GM21360 (cell line): ENCODE data around the gene MBD6.

ENCODE experiments used
- ATAC-seq: cut with Tn5 transposase; IDR thresholded peaks from one replicate; pipeline ENCODE4 v1.9.1; 2021; ENCODE audit warnings: mild to moderate bottlenecking, moderate library complexity; ENCODE audit not compliant: unreplicated experiment

Gene MBD6, protein sequence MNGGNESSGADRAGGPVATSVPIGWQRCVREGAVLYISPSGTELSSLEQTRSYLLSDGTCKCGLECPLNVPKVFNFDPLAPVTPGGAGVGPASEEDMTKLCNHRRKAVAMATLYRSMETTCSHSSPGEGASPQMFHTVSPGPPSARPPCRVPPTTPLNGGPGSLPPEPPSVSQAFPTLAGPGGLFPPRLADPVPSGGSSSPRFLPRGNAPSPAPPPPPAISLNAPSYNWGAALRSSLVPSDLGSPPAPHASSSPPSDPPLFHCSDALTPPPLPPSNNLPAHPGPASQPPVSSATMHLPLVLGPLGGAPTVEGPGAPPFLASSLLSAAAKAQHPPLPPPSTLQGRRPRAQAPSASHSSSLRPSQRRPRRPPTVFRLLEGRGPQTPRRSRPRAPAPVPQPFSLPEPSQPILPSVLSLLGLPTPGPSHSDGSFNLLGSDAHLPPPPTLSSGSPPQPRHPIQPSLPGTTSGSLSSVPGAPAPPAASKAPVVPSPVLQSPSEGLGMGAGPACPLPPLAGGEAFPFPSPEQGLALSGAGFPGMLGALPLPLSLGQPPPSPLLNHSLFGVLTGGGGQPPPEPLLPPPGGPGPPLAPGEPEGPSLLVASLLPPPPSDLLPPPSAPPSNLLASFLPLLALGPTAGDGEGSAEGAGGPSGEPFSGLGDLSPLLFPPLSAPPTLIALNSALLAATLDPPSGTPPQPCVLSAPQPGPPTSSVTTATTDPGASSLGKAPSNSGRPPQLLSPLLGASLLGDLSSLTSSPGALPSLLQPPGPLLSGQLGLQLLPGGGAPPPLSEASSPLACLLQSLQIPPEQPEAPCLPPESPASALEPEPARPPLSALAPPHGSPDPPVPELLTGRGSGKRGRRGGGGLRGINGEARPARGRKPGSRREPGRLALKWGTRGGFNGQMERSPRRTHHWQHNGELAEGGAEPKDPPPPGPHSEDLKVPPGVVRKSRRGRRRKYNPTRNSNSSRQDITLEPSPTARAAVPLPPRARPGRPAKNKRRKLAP

DNA sequence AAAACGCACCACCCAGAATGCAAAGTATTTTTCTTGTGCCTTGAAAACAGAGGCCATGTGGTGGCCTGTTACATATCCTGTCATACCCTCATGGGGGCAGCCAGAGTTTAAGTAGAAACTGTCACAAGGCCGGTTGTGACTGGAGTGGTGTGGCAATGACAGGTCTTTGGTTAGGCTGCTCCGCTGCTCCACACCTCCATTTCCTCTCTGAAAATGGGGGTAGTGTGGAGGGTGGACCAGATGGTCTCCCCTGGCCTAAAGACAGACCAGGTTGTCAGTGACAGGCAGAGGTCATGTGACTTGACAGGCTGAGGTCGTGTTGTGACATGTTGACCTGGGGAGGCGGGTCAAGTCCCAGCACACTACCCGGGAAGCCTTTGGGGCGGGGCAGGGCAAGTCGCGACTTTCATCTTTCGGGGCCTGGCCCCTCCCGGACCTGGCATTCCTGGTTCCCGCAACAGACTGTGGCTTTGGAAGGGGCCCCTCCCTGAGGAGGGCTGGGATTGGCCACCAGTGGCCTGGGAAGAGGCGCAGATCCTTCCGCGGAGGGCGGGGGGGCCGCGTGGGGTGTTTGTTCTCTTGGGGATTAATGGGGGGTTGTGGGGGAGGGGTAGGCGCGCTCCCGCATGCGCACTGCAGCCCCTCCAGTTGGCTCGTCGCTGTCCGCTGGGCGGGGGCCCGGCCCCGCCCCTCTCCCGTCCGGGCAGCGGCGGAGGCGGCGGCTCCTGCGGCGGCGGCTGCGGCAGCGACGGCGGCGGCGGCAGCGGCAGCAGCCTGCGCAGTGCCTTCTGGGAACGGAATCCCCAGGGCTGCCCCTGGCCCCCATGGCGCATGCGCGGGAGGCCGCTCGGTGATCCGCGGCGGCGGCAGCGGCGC is at the start of gene MBD6:
Gene MBD6 (plus strand): TSS at position 814 of the 876 bp plus-strand sequence. CDS start 1,480 bp downstream, outside the sequence.
- ATAC-seq = peak; percentile 28

DNA sequence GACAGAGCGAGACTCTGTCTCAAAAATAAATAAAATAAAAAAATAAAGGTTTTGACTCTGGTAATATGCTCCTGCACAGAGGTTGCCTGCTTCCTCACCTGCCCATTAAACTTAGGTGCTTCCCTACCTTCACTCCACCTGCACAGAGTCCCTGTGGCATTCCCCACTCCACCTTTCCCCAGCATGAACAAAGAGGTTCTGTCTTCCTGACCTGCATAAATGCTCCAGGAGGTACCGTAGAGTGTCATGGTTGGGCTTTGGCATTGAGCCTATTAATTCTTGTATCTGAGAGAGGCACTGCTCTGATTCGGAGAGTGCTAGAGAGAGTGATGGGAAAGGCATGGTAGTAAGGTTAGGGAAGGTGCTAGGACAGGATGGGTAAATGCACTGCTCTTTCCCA is 49.2 kb upstream of the MBD6 start:
- no peak for ATAC-seq

DNA sequence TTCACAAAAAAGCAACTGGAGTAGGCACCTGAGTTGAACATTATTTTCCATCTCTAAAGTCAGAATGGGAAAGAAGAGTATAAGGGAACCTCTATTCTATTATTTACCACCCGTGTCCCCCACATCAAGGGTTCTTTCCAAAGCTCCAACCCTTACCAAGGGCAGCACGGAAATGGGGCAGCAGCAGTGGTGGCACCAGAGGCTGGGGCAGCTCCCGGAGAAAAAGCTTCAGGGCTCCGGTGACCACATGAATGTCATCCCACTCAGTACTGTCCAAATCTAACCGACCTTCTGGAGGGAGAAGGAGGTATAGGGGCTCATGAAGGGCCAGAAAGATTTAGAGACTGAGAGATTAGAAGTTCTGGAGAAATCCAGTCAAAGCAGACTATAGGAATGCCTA is 48.7 kb upstream of the MBD6 start:
- ATAC-seq = no peak

DNA sequence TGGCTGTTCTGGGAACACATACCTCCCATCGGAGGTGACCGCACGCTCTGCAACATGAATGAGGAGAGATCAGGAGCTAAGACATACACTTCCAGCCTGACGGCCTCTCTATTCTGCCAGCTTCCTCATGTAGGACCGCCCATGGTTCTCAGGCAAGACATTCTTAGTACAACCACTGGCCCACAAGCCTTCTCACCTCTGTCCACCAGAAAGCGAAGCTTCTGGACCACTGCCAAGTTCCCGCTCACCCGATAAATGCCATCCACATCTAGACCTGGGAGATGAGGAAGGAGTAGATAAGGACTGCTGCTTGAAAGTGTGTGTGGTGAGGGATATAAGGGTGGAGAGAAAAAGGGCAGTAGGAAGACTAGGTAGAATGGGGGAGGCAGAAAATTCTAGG is 48.2 kb upstream of the MBD6 start:
- no peak for ATAC-seq

DNA sequence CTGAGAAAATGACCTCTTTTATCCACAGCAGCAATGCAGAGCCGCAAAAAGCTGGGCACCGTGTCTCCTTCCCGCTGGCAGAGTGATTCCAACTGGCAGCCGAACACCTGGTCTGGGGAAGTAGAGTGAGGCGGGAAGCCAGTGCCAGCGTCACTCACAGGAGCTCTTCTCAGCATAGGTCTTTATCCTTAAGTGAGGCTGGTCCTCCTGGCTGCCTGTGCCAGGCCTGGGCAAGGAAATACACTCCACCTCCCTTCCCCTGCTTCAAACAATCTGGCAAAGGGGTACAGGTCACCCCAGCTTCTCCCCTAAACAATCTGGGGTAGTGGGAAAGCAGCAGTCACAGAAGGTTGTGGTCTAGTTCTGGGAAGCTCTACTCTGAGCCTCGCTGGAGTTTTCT is 47.8 kb upstream of the MBD6 start:
- ATAC-seq = no peak

DNA sequence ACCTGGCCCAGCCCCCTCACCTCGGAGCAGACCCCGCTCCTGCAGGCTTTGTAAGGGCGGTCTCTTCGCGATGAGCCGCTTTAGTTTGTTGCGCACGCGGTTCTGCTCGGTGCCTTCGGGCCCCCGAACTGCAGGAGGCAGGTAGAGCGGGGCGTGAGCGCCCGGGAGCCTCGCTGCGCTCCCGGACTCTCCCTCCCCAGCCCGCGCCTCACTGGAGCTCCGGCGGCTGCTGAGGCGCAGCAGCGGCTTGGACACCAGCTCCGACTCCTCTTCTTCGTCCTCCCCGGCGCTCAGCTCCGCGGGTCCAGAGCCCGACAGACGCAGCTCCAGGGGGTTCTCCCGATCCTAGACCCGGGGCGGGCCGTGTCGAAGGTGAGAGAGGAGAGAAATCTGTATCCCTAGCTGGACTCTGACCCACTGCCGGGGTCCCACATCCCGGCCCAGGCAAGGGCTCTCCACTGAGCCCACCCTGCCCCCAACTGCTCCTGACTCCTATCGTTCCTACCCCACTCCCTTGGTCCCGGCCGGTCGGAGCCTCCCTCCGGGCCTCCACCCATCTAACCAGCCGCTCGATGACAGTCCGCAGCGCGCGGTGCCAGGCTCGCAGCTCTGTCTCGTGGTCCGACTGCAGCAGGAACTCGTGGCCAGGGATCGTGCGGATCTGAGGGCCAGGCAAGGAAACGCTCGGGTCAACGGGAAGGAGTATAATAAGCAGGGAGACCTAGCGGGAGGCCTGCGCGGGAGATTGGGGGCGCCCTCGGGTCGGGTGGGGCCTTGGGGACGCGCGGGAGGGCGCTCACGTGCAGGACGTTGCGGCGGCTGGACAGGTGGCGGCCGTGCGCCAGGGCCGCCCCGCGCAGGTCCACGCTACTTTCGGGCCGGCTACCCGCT is 47.1 kb upstream of the MBD6 start:
- ATAC-seq = peak; percentile 6

DNA sequence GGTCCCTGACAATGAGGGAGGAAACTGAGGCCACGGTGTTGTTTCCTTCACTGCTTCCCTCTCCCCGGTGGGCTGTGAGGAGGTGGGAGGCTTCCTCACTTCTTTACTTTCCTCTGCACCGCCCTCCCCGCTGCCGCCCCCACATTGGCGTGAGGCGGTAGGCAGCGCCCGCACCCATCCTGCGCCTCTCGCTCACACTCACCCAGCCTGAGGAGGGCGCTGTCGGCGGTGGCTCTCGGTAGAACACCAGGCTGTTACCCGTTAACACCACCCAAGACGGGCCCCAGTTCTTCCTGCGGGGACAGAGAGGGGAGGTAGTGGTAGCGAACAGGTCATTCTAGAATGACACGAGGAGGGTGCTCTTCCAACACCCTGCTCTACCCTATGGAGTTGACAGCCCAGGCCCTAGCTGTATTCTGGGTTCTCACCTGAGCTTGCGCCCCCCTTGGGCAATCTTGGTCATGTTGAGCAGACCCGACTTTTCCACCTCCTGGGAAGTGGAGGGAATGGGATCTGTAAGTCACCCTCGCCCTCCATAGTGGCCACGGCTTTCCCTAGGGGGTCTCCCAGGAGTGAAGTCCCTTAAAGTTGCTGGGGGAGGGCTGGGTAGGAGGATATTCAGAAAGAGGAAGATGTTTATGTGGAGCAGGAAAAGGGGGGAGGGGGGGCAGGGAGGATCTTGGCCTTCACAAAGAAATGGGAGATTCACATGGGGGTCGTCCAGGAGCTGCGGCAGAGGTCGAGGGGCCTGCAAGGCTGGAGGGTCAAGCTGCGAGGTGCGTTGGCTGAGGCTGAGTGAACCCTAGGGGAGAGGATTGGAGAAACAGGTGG is 46.2 kb upstream of the MBD6 start:
- peak; percentile 58 for ATAC-seq

DNA sequence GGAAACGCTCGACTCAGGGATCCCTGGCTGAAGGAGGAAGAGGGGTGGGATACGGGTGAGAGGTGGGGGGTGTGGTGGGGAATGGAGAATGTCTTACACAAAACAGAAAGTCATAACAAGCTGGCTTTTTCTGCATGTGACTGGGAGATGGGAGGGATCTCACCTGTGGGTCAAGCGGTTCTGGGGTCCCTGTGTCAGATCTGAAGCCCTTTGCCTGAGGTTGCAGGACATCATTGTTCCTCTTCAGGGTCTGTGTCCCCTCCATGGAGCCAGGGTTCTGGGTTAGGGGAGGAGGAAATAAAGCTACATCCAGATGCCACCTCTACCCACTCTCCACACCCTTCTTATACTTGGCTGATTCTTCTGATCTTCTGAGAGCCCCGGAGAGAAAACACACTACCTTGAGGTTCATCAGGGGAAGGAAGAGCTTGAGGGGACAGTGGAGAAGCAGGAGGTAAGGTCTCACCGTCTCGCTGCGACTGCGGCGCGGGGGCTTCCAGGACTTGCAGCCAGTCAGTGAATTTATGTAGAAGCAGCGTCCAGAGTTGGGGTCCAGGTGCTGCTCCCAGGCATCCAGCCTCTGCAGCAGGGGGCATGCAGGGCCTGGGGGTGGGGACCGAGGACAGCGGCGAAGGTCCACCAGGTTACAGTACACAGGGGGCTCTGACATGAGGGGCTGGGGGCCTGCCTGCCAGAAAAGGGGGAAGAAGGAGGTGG is 45.5 kb upstream of the MBD6 start:
- no peak for ATAC-seq

DNA sequence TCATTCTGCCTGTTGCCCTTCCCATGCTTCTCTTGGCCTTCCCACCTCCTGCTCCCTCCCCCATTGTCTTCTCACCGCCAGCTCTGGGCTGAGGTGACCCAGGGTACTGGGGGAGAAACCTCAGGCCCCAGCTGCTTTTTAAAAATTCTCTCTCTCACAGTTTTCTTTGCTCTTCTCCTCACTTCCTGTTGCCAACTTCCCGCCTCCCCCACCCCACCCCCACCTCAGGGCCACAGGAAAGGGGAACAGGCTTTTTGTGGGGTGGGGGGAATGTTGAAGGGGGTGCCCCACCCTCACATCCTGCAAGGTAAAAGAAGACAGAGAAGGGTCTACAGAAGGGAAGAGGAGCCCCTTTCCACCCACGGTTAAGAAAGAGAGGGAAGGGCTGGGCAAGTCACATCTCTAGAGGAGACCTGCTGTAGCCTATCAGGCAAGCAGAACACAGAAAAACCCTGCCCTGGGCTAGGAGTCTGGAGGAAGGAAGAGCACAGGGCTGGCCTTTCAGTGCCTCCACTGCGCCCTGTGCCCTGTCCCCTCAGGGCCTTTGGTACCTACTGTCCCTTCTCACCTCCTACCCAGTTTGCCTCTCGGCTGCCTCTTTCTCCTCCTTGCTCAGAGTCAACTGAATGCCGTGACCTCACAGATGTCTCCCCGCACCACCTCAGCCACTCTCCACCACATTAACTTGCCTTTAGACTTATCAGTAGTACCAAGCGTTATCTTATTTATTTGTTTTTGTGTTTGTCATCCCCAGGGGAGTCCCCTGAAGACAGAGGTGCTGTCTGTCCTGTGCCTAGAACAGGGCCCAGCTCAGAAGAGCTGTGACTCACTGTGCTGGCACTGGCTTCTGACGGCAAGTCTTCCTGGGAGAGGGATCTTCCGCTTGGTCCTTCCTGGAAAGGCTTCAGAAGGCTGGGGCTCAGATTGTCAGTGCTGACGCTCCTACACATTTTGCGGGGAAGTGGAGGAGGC is 44.6 kb upstream of the MBD6 start:
- ATAC-seq = no peak

DNA sequence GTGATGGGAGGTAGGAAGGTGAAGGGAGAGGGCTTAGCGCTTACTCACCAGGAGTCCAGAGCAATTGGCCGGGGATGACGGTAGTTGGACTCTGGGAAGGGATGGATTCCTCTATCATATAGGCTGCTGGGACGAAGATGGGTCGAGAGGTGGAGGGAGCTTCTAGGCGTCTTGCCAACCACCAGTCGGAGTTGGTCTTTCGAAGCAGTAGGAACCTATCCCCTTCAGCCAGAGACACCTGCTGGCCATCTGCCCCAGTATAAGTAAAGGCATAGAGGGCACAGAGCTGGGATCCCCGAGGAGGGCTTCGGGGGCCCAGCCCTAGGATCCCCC is 43.6 kb upstream of the MBD6 start:
- ATAC-seq = no peak

DNA sequence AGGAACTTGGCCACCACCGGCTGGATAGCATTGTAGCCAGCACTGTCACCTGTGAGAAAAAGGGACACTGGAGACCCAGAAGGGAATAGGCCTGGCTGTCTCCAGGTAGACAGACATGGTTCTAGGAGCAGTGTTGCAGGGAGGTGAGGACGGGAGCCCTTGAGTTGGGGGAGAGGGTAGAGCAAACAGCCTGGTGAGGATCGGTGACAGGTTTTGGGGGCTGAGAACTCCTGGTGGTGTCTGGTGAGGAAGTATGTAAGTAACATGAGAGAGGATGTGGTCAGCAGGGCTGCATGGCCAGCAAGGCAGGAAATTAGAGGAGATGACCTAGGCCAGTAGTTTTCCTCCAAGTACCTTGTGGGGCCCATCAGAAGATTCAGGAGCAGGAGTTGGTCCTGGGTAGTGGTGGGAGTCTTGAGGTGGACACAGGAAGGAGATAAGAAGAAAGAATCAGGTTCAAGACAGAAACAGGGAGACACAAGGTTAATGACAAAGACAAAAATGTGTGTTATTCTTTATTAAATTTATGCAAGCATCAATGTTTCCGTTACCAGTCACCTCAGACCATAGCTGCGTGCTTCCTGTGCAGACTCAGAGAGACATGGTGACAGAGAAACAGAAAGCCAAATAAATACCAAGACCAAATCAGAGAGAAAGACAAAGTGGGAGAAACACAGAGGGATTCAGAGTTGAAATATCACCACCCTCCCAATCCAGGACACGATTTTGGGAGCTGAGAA is 43.1 kb upstream of the MBD6 start, which contains the start of gene ARHGAP9:
Gene ARHGAP9 (minus strand): TSS at position 491 of the 740 bp plus-strand sequence. CDS start 460 bp downstream, at position 31.
- ATAC-seq = no peak

DNA sequence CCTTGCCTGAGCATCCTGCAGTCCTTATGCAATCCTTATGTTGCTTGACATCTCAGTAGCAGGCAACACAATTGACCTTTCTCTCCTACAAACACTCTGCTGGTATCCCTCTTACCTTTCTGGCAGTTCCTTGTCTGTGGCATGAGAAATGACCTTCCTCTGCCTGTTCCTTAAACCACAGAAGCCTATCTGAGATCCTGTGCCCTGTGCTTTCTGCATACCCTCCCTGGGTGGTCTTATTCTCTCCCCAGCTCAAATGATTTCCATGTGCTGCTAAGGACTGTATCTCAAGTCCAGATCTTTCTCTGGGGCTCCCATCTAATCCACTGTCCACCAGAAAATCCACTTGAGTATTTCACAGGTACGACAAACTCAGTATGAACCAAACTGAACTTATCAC is 41.0 kb upstream of the MBD6 start:
- ATAC-seq = no peak

DNA sequence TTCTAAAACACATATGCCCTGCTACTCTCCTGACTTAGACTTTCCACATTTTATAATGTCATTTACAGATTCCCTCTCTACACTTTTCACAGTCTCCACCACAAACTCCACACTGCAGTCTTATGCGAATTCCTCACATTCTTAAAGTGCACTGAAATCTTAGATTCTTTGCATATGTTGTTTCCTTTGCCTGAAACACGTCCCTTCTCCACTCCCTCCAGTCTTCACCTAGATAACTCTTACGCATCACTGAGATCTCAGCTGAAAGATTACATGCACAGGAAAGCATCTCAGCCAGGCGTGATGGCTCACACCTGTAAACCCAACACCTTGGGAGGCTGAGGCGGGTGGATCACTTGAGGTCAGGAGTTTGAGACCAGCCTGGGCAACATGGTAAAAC is 39.2 kb upstream of the MBD6 start:
- ATAC-seq = no peak

DNA sequence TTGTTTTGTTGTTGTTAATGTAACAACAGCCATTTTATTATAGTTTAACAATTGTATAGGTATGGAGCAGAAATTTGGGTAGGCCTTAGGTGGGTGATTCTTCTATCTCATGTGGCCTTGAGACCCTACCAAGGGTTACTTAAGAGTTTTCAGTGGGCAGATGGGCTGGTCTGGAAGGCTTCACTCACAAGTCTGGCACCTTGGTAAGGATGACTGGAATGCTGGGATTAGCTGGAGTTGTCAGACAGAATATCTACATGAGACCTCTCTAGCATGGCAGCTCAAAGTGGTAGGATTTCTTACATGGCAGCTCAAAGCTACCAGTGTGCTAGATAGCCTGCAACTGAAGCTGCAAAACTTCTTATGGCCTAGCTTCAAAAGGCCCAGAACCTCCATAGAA is 36.9 kb upstream of the MBD6 start:
- ATAC-seq = no peak

DNA sequence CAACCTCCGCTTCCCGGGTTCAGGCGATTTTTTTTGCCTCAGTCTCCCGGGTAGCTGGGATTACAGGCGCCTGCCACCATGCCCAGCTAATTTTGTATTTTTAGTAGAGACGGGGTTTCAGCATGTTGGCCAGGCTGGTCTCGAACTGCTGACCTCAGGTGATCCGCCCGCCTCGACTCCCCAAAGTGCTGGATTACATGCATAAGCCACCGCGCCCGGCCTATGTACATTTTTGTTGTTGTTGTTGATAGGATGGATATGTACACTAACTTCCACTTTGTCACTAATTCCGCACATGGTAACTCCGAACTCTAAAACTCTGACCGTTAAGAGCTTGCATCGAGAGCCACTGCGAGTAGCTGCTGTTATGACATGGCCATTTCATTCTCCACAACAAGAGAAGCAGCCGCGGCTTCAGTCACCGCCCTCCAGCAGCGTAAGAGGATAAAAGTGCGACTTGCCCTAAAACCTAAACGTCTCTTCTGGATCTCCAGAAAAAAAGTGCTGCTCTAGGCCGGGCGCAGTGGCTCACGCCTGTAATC is 35.5 kb upstream of the MBD6 start:
- no peak for ATAC-seq
